Bronchial epithelial cell (primary cell): Measurements from ENCODE around the gene NR2F1-AS1. TPM values are rescaled to one million over a fixed set of nuclear protein-coding genes. Genes with fewer than 3 reads are reported as not detected.
"Not testable (repeated sequence)": the region's sequence is repeated elsewhere in the genome, so short reads cannot be mapped to it uniquely, and the experiment has no call there.

ENCODE experiments used
- DNase-seq: peaks from one replicate; pipeline ENCODE4 v3.0.0-alpha.2; 2010; ENCODE audit warnings: low read depth
- FAIRE-seq: peaks from 2 replicates; lab custom pipeline; 2011; peaks lifted over from hg19 to GRCh38; lab: Jason Lieb, UNC
- H3K27me3 ChIP-seq: 2 replicates; pipeline ENCODE4 v1.5.1; 2011; ENCODE audit warnings: low read length; ENCODE audit not compliant: control insufficient read depth, insufficient read depth
- H3K36me3 ChIP-seq: 2 replicates; pipeline ENCODE4 v1.5.1; 2011; ENCODE audit warnings: low read length; ENCODE audit not compliant: control insufficient read depth, insufficient read depth
- H3K4me3 ChIP-seq: 2 replicates; pipeline ENCODE4 v1.5.1; 2011; ENCODE audit warnings: mild to moderate bottlenecking, low read depth, low read length, control low read depth
- CTCF ChIP-seq: IDR thresholded peaks from 2 replicates; pipeline ENCODE4 v1.5.1; 2011; ENCODE audit warnings: mild to moderate bottlenecking, moderate library complexity, low read length, control low read depth, inconsistent platforms; ENCODE audit not compliant: insufficient read depth, severe bottlenecking
- total RNA-seq: library from RNA; depleted of rRNA; stranded (reverse); fragments of >200 nt; gene quantifications from 2 replicates; pipeline ENCODE4 v1.2.1, GENCODE V29; 2014

Gene NR2F1-AS1
- total RNA-seq, 1 donor from 2014 or later, result 1.1 TPM

GRCh38 chr5:93510626-93511380, 70.2 kb downstream of the NR2F1-AS1 start:
- no peak for TF ChIP-seq CTCF
- Histone ChIP-seq H3K4me3 (no peak overlapping the region), H3K27me3 (no peaks in the 10 kb centered on the region), H3K36me3 (no peaks in the 10 kb centered on the region)
- no peak for FAIRE-seq
- DNase-seq, result no peak

GRCh38 chr5:93505553-93505952, 75.5 kb downstream of the NR2F1-AS1 start:
- FAIRE-seq, DNase-seq, H3K27me3 ChIP-seq: not testable (repeated sequence)

GRCh38 chr5:93503598-93504067, 77.4 kb downstream of the NR2F1-AS1 start:
- Histone ChIP-seq H3K36me3 (no peaks in the 10 kb centered on the region), H3K4me3 (no peak overlapping the region), H3K27me3 (no peaks in the 10 kb centered on the region)
- FAIRE-seq, result no peak
- TF ChIP-seq CTCF, result no peak
- peak; percentile 91 for DNase-seq

More at GRCh38 chr5:93505553-93505952, 75.5 kb downstream of the NR2F1-AS1 start:
- H3K36me3 ChIP-seq, H3K4me3 ChIP-seq: not testable (repeated sequence)

GRCh38 chr5:93497096-93497495, 83.9 kb downstream of the NR2F1-AS1 start:
- DNase-seq (peak; percentile 39), FAIRE-seq (no peak)
- no peak for TF ChIP-seq CTCF
- Histone ChIP-seq H3K36me3 (no peaks in the 10 kb centered on the region), H3K4me3 (no peak overlapping the region), H3K27me3 (no peaks in the 10 kb centered on the region)

- no peaks in the 10 kb centered on the region for H3K36me3 ChIP-seq
- no peak for FAIRE-seq
- TF ChIP-seq CTCF, result no peak
- H3K27me3 ChIP-seq, result no peaks in the 10 kb centered on the region
- no peak for DNase-seq
- no peak overlapping the region for H3K4me3 ChIP-seq
Observed at GRCh38 chr5:93479982-93480509, 101.0 kb downstream of the NR2F1-AS1 start.

- FAIRE-seq, result no peak
- DNase-seq, result no peak
- TF ChIP-seq CTCF, result no peak
Observed at GRCh38 chr5:93477816-93478215, 103.2 kb downstream of the NR2F1-AS1 start.

More at GRCh38 chr5:93477816-93478215, 103.2 kb downstream of the NR2F1-AS1 start:
- Histone ChIP-seq H3K4me3 (no peak overlapping the region), H3K27me3 (no peaks in the 10 kb centered on the region), H3K36me3 (no peaks in the 10 kb centered on the region)
